Peyer's patch (tissue), 4 donors: ENCODE data around the gene CBFB. TPM values are rescaled to one million over a fixed set of nuclear protein-coding genes. Genes with fewer than 3 reads are reported as not detected.
A peak's percentile ranks its signal among the peaks of the same experiment; 100 is the strongest.

Source experiments
- DNase-seq, 3 donors: peaks; one replicate each; pipeline ENCODE4 v3.0.0-alpha.2; 2017 to 2019
- H3K27ac ChIP-seq, 4 donors: fragments of 200-600 bp; sonication (generic); one replicate each; pipeline ENCODE4 v1.5.1; 2016 to 2019
- H3K27me3 ChIP-seq, 2 donors: fragments of 200-600 bp; sonication (generic); one replicate each; pipeline ENCODE4 v1.5.1; 2019
- H3K36me3 ChIP-seq, 3 donors: fragments of 200-600 bp; sonication (generic); one replicate each; pipeline ENCODE4 v1.5.1; 2016 to 2019
- H3K4me1 ChIP-seq, 4 donors: fragments of 200-600 bp; sonication (generic); one replicate each; pipeline ENCODE4 v1.5.1; 2016 to 2019
- H3K4me3 ChIP-seq, 4 donors: fragments of 200-600 bp; sonication (generic); 1 replicate in 3 of 4; 2 replicates in 1 of 4; pipeline ENCODE4 v1.5.1; 2016 to 2019; ENCODE audit warnings: mild to moderate bottlenecking in 1 of 4
- H3K9me3 ChIP-seq, 4 donors: fragments of 200-600 bp; sonication (generic); one replicate each; pipeline ENCODE4 v1.5.1; 2016 to 2019; ENCODE audit warnings: mild to moderate bottlenecking in 1 of 4
- POLR2A ChIP-seq, 2 donors: fragments of 450-650 bp; IDR thresholded peaks; one replicate each; pipeline ENCODE4 v1.5.1; 2017; ENCODE audit warnings: antibody characterized with exemption in 2 of 2, mild to moderate bottlenecking in 2 of 2, moderate library complexity in 2 of 2
- total RNA-seq, 4 donors: library from RNA; depleted of rRNA; stranded (reverse); fragments of >200 nt; gene quantifications; one replicate each; pipeline ENCODE4 v1.1.0, GENCODE V29; 2016
- TF ChIP-seq, protein P1 (sequence below), 6 experiments: fragments of 450-650 bp in 4 of 6; fragments of 200-600 bp in 2 of 6; sonication (generic) in 1 of 6; IDR thresholded peaks; one replicate each; pipeline ENCODE4 v1.5.1; 2017 to 2019; ENCODE audit warnings: antibody characterized with exemption in 6 of 6, mild to moderate bottlenecking in 3 of 6, moderate library complexity in 1 of 6

The CBFB gene
- total RNA-seq, 4 donors from 2014 or later = 14.0 to 30.5 (median 26.6) TPM

DNA sequence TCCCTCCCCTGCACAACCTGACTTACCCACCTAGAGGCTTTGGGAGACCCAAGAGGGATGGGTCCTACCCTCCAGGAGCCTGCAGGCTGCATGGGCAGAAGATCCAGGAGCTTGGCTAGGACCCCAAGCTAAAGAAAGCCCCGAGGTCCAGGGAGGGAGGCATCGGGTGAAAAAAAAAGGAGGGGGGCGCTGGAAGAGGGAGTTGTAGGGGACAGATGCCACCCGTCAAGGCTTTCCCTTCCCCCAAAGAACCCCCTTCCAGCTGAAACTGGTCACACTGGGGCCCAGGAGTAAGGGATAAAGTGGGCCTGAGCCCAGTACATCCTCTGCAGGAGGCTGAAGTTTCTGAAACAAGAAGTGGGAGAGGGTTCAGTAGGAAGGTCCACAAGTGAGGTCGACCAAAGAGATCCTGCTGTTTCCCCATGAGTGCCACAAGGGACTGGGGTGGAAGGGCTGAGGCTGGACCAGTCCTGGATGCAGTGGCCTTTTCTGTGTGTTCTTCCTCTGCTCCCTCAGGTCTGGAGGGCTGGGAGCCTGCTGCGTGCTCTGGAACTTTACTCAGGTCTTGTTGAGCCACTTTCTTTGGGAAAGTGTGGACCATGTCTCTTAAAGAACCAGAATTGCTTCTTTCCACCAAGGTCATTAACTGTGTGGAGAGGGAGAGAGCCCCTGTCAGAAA, 14.2 kb upstream of the CBFB start:
- Histone ChIP-seq H3K36me3 (no peaks in the 10 kb centered on the region), H3K4me1 (peaks cover 0 to 18% (median 14%) of the 10 kb centered on the region in 4 donors), H3K9me3 (no peaks in the 10 kb centered on the region), H3K27ac (peak overlapping the region in 1 of 4 donors; percentile 49), H3K27me3 (peaks cover 0 to 5% of the 10 kb centered on the region in 2 donors), H3K4me3 (peak overlapping the region in 3 of 4 donors; percentile 44 to 70 (median 68))
- TF ChIP-seq, protein P1, sequence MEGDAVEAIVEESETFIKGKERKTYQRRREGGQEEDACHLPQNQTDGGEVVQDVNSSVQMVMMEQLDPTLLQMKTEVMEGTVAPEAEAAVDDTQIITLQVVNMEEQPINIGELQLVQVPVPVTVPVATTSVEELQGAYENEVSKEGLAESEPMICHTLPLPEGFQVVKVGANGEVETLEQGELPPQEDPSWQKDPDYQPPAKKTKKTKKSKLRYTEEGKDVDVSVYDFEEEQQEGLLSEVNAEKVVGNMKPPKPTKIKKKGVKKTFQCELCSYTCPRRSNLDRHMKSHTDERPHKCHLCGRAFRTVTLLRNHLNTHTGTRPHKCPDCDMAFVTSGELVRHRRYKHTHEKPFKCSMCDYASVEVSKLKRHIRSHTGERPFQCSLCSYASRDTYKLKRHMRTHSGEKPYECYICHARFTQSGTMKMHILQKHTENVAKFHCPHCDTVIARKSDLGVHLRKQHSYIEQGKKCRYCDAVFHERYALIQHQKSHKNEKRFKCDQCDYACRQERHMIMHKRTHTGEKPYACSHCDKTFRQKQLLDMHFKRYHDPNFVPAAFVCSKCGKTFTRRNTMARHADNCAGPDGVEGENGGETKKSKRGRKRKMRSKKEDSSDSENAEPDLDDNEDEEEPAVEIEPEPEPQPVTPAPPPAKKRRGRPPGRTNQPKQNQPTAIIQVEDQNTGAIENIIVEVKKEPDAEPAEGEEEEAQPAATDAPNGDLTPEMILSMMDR (IDR thresholded peaks at IDR 0.05) = no peak
- TF ChIP-seq POLR2A (IDR thresholded peaks at IDR 0.05) = no peak
- DNase-seq = peak in 2 of 3 donors; percentile 32 to 39

GRCh38 chr16:67015313-67015731, 13.6 kb upstream of the CBFB start:
- peak in 2 of 3 donors; percentile 19 to 34 for DNase-seq
- no peaks in the 10 kb centered on the region for H3K36me3 ChIP-seq
- H3K27me3 ChIP-seq = peaks cover 0 to 5% of the 10 kb centered on the region in 2 donors
- no peak overlapping the region for H3K27ac ChIP-seq
- no peak overlapping the region for H3K4me3 ChIP-seq
- H3K9me3 ChIP-seq = no peaks in the 10 kb centered on the region
- TF ChIP-seq, protein P1 (IDR thresholded peaks at IDR 0.05) = peak in 1 of 6 experiments; percentile 17
- TF ChIP-seq POLR2A (IDR thresholded peaks at IDR 0.05) = no peak
- peaks cover 0 to 18% (median 14%) of the 10 kb centered on the region in 4 donors for H3K4me1 ChIP-seq

- TF ChIP-seq, protein P1 (IDR thresholded peaks at IDR 0.05) = no peak
- TF ChIP-seq POLR2A (IDR thresholded peaks at IDR 0.05) = no peak
- H3K4me3 ChIP-seq = no peak overlapping the region
- H3K4me1 ChIP-seq = peaks cover 0 to 18% (median 14%) of the 10 kb centered on the region in 4 donors
- no peak overlapping the region for H3K27ac ChIP-seq
- peaks cover 0 to 5% of the 10 kb centered on the region in 2 donors for H3K27me3 ChIP-seq
- DNase-seq = peak in 2 of 3 donors; percentile 20 to 23
- H3K36me3 ChIP-seq = no peaks in the 10 kb centered on the region
- no peaks in the 10 kb centered on the region for H3K9me3 ChIP-seq
Measured at GRCh38 chr16:67016143-67016542, 12.8 kb upstream of the CBFB start.

DNA sequence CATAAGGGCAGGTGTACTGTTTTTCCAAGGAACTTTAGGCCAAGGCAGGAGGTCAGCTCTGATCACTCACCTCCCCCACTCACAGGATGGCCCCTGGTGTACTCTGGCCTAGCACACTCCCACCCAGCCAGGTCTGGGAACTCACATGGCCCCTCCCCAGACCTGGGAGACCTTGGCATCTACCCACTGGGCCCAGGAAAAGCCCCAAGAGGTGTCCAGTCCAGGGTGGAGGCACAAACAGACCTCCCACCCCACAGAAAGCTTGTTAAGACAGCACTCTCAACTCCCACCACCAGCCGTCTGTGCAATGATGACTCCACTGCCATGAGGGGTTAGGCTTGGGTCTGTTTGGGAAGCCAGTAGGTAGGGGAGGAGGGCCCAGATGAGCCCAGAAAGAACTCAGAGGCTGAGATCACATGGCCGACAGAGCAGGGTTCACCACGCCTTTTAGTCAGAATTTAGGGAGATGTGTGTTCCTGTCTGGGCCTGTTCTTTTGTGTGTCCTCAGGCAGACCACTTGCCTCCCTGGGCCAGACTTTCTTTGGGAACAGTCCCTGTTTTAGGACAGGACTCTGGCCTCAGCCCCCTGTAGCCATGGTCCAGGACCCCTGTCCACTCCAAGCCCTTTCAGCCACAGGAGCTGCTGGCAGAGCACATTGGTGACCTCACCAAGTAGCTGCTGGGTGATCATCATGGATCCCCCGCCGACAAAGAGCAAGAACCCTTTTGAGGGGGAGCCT, 12.1 kb upstream of the CBFB start:
- H3K27ac ChIP-seq = no peak overlapping the region
- TF ChIP-seq, protein P1 (IDR thresholded peaks at IDR 0.05) = no peak
- no peak for TF ChIP-seq POLR2A (IDR thresholded peaks at IDR 0.05)
- no peak overlapping the region for H3K4me3 ChIP-seq
- no peaks in the 10 kb centered on the region for H3K36me3 ChIP-seq
- peaks cover 0 to 5% of the 10 kb centered on the region in 2 donors for H3K27me3 ChIP-seq
- H3K9me3 ChIP-seq = no peaks in the 10 kb centered on the region
- peak in 2 of 3 donors; percentile 30 to 41 for DNase-seq
- H3K4me1 ChIP-seq = peaks cover 0 to 18% (median 14%) of the 10 kb centered on the region in 4 donors

DNA sequence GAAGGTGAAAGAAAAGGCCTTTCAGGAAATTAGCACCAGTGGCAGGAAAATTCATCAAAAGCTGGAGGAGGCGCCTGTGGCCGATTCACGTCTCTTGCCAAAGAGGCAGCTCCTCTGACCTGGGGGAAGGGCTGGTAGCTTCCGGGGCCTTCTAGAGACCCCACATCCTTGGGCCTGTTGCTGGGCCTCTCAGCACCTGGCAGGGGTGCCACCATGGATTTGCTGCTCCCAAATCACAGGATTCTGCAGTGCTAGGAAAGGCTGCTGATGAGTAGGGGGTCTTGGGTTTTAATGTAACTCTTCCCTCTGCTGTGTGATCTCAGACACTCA, 11.6 kb upstream of the CBFB start:
- DNase-seq = peak in 1 of 3 donors; percentile 38
- Histone ChIP-seq H3K36me3 (no peaks in the 10 kb centered on the region), H3K27ac (no peak overlapping the region), H3K27me3 (peaks cover 0 to 5% of the 10 kb centered on the region in 2 donors), H3K4me3 (no peak overlapping the region), H3K4me1 (peaks cover 0 to 18% (median 14%) of the 10 kb centered on the region in 4 donors), H3K9me3 (no peaks in the 10 kb centered on the region)
- no peak for TF ChIP-seq POLR2A (IDR thresholded peaks at IDR 0.05)
- TF ChIP-seq, protein P1 (IDR thresholded peaks at IDR 0.05) = no peak
